A549 (cell line): ENCODE results near the gene FGFR2.

Experiments used
- PHF8 ChIP-seq: fragments of 200-600 bp; sonication (generic); IDR thresholded peaks from 2 replicates; pipeline ENCODE4 v1.6.1; 2016; ENCODE audit warnings: low read depth, mild to moderate bottlenecking, antibody characterized with exemption, moderate library complexity, borderline replicate concordance
- TF ChIP-seq, protein P1 (sequence below): fragments of >200 bp; sonication (Bioruptor Twin); formaldehyde crosslinking; IDR thresholded peaks from 3 replicates; pipeline ENCODE4 v1.5.1; 2016

DNA sequence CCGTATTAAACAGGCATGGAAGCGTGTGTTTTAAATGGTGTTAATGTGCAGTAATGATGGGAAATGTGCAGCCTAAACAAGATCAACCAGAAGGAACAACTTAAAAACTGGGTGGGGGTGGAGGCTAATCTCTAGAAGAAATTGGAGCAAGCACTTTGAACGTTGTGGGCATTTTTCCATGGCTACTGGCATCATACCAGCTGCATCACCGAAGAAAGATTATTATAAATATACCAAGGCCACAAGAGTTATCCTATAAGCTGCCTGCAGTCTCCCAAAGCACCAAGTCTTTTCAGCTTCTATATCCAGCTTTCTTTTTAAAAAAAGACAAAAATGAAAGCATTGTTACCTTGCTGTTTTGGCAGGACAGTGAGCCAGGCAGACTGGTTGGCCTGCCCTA is 79.9 kb downstream of the FGFR2 start:
- TF ChIP-seq, protein P1, sequence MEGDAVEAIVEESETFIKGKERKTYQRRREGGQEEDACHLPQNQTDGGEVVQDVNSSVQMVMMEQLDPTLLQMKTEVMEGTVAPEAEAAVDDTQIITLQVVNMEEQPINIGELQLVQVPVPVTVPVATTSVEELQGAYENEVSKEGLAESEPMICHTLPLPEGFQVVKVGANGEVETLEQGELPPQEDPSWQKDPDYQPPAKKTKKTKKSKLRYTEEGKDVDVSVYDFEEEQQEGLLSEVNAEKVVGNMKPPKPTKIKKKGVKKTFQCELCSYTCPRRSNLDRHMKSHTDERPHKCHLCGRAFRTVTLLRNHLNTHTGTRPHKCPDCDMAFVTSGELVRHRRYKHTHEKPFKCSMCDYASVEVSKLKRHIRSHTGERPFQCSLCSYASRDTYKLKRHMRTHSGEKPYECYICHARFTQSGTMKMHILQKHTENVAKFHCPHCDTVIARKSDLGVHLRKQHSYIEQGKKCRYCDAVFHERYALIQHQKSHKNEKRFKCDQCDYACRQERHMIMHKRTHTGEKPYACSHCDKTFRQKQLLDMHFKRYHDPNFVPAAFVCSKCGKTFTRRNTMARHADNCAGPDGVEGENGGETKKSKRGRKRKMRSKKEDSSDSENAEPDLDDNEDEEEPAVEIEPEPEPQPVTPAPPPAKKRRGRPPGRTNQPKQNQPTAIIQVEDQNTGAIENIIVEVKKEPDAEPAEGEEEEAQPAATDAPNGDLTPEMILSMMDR = no peak
- no peak for TF ChIP-seq PHF8
